HG03575 (cell line): ENCODE data around the gene TMEM203.

Experiments
- ATAC-seq: cut with Tn5 transposase; IDR thresholded peaks from one replicate; pipeline ENCODE4 v1.9.1; 2021; ENCODE audit not compliant: unreplicated experiment, insufficient number of reproducible peaks, low FRiP score; ENCODE audit errors: extremely low read depth

TMEM203 gene

GRCh38 chr9:137231372-137232039 lies 26.1 kb upstream of the TMEM203 start:
- no peak for ATAC-seq

DNA sequence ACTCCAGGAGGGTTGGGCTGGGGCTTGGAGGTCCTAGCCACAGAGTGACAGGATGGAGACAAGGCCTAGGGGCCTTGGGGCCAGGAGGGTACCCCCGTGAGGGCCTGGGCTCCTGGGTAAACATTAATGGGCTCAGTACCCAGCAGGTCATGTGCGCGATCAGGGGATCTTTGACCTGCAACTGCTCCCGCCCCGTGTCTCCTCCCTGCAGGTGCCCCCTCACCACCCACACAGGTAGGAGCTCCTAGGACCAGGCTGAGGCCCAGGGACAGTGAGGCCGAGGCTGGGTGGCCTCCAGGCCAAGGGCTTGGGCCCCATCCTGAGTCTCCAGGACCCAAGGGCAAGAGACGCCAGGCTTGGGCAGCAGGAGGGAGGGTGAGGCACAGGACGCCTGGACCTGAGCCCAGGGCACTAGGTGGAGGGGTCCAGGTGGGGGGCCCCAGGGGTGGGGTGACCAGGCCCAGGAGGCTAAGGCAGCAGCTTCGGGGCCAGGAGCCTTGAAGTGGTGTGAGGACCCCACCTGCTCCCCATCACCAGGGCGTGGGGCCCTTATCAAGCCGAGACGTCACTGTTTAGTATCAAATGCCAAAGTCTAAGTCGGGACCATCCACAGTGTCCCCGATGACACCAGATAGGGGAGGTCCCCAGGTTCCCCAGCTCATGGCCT lies 25.4 kb upstream of the TMEM203 start, which contains the start of gene SLC34A3:
TSS of gene SLC34A3 (plus strand) at position 197 of the 667 bp plus-strand sequence. CDS start 802 bp downstream, outside the sequence.
- ATAC-seq, result no peak

- no peak for ATAC-seq
Observed at GRCh38 chr9:137229903-137230704, 24.7 kb upstream of the TMEM203 start.

GRCh38 chr9:137228968-137229896 lies 23.8 kb upstream of the TMEM203 start:
- no peak for ATAC-seq

DNA sequence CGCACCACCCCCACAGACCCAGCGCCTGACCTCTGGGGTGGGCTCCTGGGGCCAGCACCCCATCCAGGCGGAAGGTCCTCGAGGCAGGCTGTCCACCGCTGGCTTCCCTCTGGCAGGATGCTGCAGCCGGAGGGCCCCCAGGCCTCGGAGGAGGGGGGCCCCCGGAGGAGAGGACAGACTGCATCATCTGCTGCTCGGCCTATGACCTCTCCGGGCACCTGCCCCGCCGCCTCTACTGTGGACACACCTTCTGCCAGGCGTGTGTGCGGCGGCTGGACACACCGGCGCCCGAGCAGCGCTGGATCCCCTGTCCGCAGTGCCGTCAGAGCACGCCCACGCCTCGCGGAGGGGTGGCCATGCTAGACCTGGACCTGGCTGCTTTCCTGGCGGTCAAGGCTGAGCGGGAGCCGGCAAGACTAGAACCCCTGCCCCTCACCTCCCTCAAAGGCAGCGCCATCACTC lies 23.1 kb upstream of the TMEM203 start:
- ATAC-seq, result no peak

GRCh38 chr9:137227853-137228505 lies 22.5 kb upstream of the TMEM203 start:
- ATAC-seq, result no peak

- no peak for ATAC-seq
Observed at GRCh38 chr9:137227054-137227852, 21.8 kb upstream of the TMEM203 start, which contains the start of gene RNF224. RNF224 (plus strand) TSS chr9:137227502; CDS start chr9:137228336, 834 bp downstream.

DNA sequence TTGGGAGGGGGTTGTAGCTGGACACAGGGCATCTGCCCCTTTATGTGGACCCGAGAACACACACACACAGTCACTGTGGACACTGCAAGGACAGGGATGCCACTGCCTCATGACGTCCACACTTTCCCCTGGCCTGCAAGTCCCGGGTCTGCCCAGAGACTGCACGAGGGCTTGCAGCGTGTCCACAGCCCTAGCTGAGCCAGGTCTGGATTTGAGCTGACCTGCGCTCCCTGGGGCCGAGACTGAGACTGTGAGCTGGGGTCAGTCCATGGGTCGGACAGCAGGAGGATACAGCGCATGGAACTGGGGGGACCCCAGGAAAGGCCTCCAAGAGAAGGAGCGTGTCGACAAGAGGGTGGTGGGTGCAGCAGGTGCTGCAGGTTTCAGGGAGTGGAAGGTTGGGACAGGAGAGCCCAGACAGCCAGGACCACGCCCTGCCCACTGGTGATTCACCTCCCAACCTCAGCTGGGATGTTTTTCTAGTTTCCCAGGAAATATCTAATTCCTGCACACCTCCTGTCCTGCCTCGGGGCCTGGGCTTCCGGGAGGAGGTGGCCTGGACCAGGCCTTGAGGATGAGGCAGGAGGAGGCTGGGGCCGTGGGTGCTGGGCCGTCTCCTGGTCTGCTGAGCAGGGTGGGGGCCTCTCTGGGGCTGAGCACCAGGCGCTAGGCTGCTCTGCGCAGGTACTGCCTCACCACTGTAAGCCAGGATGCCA lies 21.0 kb upstream of the TMEM203 start:
- no peak for ATAC-seq

GRCh38 chr9:137225699-137226331 lies 20.4 kb upstream of the TMEM203 start:
- ATAC-seq, result no peak

- ATAC-seq, result no peak
Observed at GRCh38 chr9:137224830-137225694, 19.6 kb upstream of the TMEM203 start, which contains the start of gene CYSRT1. CYSRT1 (plus strand) TSS chr9:137225174; CDS start chr9:137225622, 448 bp downstream.

DNA sequence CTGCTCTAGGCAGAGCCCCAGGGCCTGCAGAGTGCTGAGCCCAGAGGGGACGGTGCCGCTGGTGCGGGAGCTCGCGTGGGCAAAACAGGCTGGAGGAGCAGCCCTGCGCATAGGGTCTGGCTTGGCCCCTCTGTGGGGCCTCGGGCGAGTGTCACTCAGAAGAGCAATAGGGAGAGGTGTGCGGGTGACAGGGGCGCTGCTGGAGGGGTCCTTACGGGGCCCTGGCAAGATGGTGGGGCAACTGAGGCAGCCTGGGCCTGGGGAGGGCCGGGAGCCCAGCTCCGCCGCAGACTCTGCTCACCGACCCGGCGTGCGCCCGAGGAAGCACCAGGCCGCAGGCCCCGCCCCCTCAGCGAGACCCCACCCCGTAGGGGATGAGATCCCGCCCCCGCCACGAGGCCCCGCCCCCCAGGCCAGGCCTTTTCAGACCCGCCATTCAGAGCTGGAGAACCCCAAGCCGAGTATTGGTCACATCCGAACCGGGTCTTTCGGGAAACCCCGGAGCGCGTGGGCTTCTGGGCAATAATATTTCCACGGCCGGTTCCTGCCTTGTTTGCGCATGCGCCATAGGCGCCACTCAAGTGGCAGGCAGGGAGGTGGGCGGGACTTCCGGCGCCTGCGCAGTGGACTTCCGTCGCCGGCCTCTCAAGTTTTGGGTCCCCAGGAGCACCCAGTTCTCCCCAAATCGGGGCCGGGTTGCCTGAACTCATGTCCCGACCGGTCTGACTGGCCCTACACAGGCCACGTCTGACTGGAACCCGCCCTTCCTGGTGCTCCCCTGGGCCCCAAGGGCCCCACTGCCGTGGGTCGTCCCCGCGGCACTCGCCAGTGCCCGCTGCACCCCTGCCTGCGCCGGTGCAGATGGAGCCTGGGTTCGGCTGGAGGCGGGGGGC lies 17.9 kb upstream of the TMEM203 start:
- ATAC-seq, result peak; percentile 44

DNA sequence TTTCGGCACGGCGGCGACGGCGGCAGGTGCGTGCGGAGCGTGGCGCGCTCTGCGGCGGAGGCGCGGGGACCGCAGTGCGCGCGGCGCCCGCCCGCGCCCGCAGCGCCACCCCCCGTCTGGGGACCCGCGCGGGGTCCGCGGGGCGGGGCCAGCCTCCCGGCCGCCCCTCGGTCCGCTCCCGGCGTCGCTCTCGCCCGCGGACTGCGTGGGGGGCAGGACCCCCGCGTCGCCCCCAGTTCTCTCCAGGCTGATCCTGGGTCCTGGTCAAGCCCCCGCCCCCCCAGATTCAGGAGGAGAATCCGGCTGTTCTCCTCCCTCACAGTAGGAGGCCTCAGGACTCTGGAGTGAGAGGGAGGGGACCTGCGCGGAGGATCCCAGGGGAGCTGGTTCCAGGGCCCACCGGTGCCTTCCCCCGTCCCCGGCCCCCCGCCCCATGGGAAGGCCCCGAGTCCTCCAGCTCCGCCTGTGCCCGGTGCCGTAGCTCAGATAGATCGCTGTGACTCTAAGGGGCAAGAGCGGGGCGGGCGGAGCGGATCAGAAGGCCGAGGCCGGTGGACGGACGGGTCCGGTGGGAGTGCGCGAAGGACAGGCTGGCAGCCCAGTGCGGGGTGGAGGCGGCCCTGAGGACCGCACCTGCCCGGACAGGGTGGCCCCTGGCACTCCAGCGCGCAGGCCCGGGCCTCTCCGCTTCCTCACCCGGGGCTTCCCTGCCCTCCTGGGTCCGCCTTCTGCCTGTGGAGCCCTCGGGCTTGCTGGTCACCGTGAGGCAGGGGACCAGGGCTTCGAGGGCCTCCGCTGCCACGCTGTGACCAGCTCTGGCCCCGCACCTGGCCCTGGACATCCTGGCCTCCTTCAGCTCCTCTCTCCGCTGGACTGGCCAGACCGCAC lies 17.0 kb upstream of the TMEM203 start, which contains the start of gene RNF208:
TSS of gene RNF208 (minus strand) at position 51 of the 888 bp plus-strand sequence. CDS start 1,028 bp downstream, outside the sequence.
- no peak for ATAC-seq

DNA sequence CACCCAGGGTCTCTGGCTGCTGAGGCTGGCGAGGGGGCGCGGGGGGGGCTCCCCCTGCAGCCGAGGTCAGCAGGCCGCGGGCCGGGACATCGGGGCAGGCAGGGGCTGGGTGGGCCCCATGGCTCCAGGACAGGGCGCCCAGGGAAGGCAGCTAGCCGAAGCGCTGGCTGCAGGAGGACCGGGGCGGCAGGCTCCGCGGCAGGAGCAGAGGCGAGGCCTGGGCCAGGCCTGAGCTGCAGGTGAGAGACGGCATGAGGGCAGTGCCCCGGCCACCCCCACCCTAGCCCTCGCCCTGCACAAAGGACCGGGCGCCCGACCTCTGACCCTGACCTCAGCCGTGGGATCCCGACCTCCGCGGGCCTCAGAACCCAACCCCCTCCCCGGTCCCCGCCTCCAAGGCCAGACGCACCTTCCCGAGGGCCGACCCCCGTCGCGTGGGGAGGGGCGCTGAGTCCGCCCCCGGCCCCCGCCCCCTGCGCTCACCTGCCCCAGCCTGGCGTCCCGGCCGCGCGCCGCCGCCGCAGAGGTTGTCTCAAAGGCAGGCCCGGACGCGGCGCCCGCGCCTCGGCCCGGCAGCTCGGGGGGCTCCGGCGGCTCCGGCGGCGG lies 16.2 kb upstream of the TMEM203 start:
- no peak for ATAC-seq
